Measurements from ENCODE around the gene FKBP11. TPM values are rescaled to one million over a fixed set of nuclear protein-coding genes. Genes with fewer than 3 reads are reported as not detected.

The FKBP11 gene
- total RNA-seq, 1 experiment from 2014 or later: 18.5 TPM

DNA sequence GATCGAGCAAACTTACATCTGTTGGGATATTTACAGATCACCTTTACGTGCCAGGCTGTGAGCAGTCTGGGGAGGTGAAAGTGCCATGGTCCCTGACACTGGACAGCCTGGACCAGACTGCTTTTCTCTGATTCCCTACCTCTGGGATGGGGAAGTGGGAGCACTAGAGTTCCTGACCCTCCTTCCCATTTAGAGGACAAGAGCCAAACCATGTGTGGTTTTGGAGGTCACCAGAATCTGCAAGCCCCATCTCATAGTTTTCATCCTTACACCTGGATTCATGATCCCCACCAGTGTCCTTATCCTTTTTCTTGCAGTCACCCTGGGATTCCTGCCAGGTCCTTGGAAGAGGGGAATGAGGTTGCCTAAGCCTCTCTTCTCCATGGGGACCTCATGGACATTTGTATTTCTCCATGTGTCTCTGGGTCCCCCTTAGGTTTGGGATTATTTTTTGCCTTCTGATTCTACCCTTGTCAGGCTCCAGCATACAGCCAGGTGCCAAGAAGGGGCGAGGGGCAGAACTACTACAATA is 47.7 kb upstream of the FKBP11 start (continued):
- TF ChIP-seq SIN3A (IDR thresholded peaks at IDR 0.05; ENCODE audit: low read depth): no peak
- no peak for TF ChIP-seq POLR2AphosphoS5 (IDR thresholded peaks at IDR 0.05; ENCODE audit: low read depth, low read length)
- no peak for TF ChIP-seq EZH2phosphoT487 (IDR thresholded peaks at IDR 0.05; ENCODE audit: borderline replicate concordance)
- TF ChIP-seq FOSL1 (IDR thresholded peaks at IDR 0.05; ENCODE audit: low read depth): no peak
- TF ChIP-seq TCF7L2 (IDR thresholded peaks at IDR 0.05; ENCODE audit: borderline replicate concordance, extremely low read depth, insufficient read depth, insufficient read length): no peak
- TF ChIP-seq SP1 (IDR thresholded peaks at IDR 0.05; ENCODE audit: low read depth): no peak
- no peak for TF ChIP-seq RAD21 (IDR thresholded peaks at IDR 0.05; ENCODE audit: low read depth)
- TF ChIP-seq, protein P1, sequence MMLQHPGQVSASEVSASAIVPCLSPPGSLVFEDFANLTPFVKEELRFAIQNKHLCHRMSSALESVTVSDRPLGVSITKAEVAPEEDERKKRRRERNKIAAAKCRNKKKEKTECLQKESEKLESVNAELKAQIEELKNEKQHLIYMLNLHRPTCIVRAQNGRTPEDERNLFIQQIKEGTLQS (IDR thresholded peaks at IDR 0.05): no peak
- TF ChIP-seq EGR1 (IDR thresholded peaks at IDR 0.05; ENCODE audit: low read depth): no peak
- TF ChIP-seq, protein P2, sequence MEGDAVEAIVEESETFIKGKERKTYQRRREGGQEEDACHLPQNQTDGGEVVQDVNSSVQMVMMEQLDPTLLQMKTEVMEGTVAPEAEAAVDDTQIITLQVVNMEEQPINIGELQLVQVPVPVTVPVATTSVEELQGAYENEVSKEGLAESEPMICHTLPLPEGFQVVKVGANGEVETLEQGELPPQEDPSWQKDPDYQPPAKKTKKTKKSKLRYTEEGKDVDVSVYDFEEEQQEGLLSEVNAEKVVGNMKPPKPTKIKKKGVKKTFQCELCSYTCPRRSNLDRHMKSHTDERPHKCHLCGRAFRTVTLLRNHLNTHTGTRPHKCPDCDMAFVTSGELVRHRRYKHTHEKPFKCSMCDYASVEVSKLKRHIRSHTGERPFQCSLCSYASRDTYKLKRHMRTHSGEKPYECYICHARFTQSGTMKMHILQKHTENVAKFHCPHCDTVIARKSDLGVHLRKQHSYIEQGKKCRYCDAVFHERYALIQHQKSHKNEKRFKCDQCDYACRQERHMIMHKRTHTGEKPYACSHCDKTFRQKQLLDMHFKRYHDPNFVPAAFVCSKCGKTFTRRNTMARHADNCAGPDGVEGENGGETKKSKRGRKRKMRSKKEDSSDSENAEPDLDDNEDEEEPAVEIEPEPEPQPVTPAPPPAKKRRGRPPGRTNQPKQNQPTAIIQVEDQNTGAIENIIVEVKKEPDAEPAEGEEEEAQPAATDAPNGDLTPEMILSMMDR (IDR thresholded peaks at IDR 0.05 in 2 of 3, conservative IDR thresholded peaks at IDR 0.05 in 1 of 3; ENCODE audit: borderline replicate concordance in 1 of 3, insufficient read depth in 1 of 3, low read depth in 2 of 3, low read length in 2 of 3): no peak

DNA sequence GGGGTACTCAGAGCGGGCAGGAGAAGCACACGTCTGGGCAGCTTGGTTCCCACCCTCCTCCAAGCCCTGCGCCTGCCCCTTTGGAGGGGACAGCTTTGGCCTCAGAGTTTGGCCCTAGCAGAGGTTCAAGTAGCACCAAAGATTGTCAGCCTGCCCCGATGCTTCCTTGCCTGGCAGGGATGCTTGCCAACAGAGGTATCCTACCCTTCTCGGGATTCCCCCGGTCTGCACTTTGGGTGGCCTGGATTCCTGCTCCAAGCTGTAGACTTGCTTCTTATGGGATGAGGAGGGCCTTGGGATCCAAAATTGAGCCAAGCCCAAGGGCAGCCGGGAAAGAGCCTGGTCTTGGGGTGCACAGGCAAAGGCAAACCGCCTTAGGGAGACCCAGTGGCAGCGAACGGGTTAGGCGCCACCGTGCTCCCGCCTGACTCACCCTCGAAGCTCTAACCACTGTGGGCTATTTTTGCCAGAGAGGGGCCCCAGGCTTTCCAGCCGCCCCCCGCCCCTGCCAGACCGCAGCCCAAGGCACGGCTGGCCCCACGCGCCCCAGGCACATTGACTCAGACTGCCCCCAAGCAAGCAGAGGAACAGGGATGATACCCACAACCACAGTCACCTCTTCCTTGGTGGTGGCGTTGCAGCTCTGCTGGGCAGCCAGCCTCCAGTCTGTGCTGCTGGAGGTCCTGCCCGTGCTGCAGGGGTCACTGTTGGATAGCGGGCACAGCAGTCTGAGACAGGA is 47.1 kb upstream of the FKBP11 start:
- DNase-seq (ENCODE audit: low read depth, low spot score): no peak
- Histone ChIP-seq H3K4me2 (ENCODE audit: low read length) (peak overlapping the region; percentile 99), H3K9me3 (ENCODE audit: control insufficient read depth in 1 of 2, insufficient read depth in 1 of 2, low read depth in 1 of 2, low read length in 2 of 2) (no peaks in the 10 kb centered on the region), H3K9ac (ENCODE audit: low read length) (peak overlapping the region; percentile 87; the same call in 1 of the 2 replicates), H3K9me2 (ENCODE audit: insufficient read depth) (no peaks in the 10 kb centered on the region), H3K27me3 (ENCODE audit: insufficient read depth, low read length) (no peaks in the 10 kb centered on the region), H3K4me3 (replicated peaks in 1 of 2; ENCODE audit: low read depth in 1 of 2, low read length in 2 of 2) (peak overlapping the region in 1 of 2 experiments; percentile 82; a peak in 1 of 4 replicates), H3K36me3 (ENCODE audit: control insufficient read depth in 1 of 2, insufficient read depth in 2 of 2, low read length in 2 of 2) (no peaks in the 10 kb centered on the region), H3K27ac (ENCODE audit: low read depth, low read length) (no peak overlapping the region), H2AFZ (ENCODE audit: low read depth, low read length, poor library complexity, severe bottlenecking) (peak overlapping the region; percentile 86), H4K20me1 (ENCODE audit: insufficient read depth) (no peaks in the 10 kb centered on the region), H3K4me1 (ENCODE audit: control insufficient read depth in 1 of 2, insufficient read depth in 2 of 2, low read length in 2 of 2) (peaks cover 6 to 24% of the 10 kb centered on the region in 2 experiments; a peak in 3 of 4 replicates), H3K79me2 (ENCODE audit: insufficient read depth, low read length) (peaks cover 9% of the 10 kb centered on the region; the same call in 1 of the 2 replicates)
- CTCF ChIA-PET: interaction anchor here (1.9 to 2.6 kb wide), 2 partner anchors 10 to 16 kb away, joined by 5 to 10 read pairs; no protein-coding TSS in a partner anchor
- intact Hi-C loops (cut with micrococcal nuclease): no loop called here
- POLR2A ChIA-PET: no interaction called here
- ATAC-seq: no peak
- RAD21 ChIA-PET (ENCODE audit: low non-redundant PET in 1 of 2, low total read pairs in 2 of 2, uncharacterized antibody in 2 of 2, unreplicated experiment in 2 of 2): no interaction called here
- no TSS peak for BruUV-seq (replicated peaks)
- TF ChIP-seq, protein P3, sequence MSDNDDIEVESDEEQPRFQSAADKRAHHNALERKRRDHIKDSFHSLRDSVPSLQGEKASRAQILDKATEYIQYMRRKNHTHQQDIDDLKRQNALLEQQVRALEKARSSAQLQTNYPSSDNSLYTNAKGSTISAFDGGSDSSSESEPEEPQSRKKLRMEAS (IDR thresholded peaks at IDR 0.05): no peak
- no peak for TF ChIP-seq ZFX (IDR thresholded peaks at IDR 0.05)
- TF ChIP-seq JUND (IDR thresholded peaks at IDR 0.05): no peak
- TF ChIP-seq, protein P1 (IDR thresholded peaks at IDR 0.05): no peak
- no peak for TF ChIP-seq ELF1 (IDR thresholded peaks at IDR 0.05; ENCODE audit: borderline replicate concordance, low read depth)
- TF ChIP-seq, protein P2 (IDR thresholded peaks at IDR 0.05 in 2 of 3, conservative IDR thresholded peaks at IDR 0.05 in 1 of 3; ENCODE audit: borderline replicate concordance in 1 of 3, insufficient read depth in 1 of 3, low read depth in 2 of 3, low read length in 2 of 3): no peak
- TF ChIP-seq, protein P4, sequence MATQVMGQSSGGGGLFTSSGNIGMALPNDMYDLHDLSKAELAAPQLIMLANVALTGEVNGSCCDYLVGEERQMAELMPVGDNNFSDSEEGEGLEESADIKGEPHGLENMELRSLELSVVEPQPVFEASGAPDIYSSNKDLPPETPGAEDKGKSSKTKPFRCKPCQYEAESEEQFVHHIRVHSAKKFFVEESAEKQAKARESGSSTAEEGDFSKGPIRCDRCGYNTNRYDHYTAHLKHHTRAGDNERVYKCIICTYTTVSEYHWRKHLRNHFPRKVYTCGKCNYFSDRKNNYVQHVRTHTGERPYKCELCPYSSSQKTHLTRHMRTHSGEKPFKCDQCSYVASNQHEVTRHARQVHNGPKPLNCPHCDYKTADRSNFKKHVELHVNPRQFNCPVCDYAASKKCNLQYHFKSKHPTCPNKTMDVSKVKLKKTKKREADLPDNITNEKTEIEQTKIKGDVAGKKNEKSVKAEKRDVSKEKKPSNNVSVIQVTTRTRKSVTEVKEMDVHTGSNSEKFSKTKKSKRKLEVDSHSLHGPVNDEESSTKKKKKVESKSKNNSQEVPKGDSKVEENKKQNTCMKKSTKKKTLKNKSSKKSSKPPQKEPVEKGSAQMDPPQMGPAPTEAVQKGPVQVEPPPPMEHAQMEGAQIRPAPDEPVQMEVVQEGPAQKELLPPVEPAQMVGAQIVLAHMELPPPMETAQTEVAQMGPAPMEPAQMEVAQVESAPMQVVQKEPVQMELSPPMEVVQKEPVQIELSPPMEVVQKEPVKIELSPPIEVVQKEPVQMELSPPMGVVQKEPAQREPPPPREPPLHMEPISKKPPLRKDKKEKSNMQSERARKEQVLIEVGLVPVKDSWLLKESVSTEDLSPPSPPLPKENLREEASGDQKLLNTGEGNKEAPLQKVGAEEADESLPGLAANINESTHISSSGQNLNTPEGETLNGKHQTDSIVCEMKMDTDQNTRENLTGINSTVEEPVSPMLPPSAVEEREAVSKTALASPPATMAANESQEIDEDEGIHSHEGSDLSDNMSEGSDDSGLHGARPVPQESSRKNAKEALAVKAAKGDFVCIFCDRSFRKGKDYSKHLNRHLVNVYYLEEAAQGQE (IDR thresholded peaks at IDR 0.05; ENCODE audit: low read depth): no peak
